ENCODE results near the gene DRAM1.
"Not testable (repeated sequence)": the region's sequence is repeated elsewhere in the genome, so short reads cannot be mapped to it uniquely, and the experiment has no call there.

DRAM1 gene

GRCh38 chr12:101902641-101903040, 25.3 kb downstream of the DRAM1 start:
- H3K27ac ChIP-seq (ENCODE audit: insufficient read depth, low read length, poor library complexity, severe bottlenecking), result no peak overlapping the region
- DNase-seq, result no peak

GRCh38 chr12:101906226-101906625, 28.8 kb downstream of the DRAM1 start:
- no peaks in the 10 kb centered on the region for H3K9me3 ChIP-seq (ENCODE audit: control insufficient read depth, low read length)
- H3K4me1 ChIP-seq (ENCODE audit: control insufficient read depth, insufficient read depth, low read length, poor library complexity, severe bottlenecking), result no peaks in the 10 kb centered on the region

More at GRCh38 chr12:101902641-101903040, 25.3 kb downstream of the DRAM1 start:
- no peaks in the 10 kb centered on the region for H3K27me3 ChIP-seq (replicated peaks; ENCODE audit: control insufficient read depth, insufficient read depth, low read length, poor library complexity, severe bottlenecking)
- no peaks in the 10 kb centered on the region for H3K4me1 ChIP-seq (ENCODE audit: control insufficient read depth, insufficient read depth, low read length, poor library complexity, severe bottlenecking)
- no peaks in the 10 kb centered on the region for H3K9me3 ChIP-seq (ENCODE audit: control insufficient read depth, low read length)
- H3K36me3 ChIP-seq (ENCODE audit: control insufficient read depth, insufficient read depth, low read length), result no peaks in the 10 kb centered on the region
- no peak overlapping the region for H3K4me3 ChIP-seq (ENCODE audit: insufficient read depth, low read depth, low read length, poor library complexity, severe bottlenecking)

GRCh38 chr12:101908395-101908794, 31.0 kb downstream of the DRAM1 start:
- Histone ChIP-seq H3K9me3 (ENCODE audit: control insufficient read depth, low read length) (no peaks in the 10 kb centered on the region), H3K27ac (ENCODE audit: insufficient read depth, low read length, poor library complexity, severe bottlenecking) (no peak overlapping the region), H3K36me3 (ENCODE audit: control insufficient read depth, insufficient read depth, low read length) (no peaks in the 10 kb centered on the region), H3K4me3 (ENCODE audit: insufficient read depth, low read depth, low read length, poor library complexity, severe bottlenecking) (no peak overlapping the region), H3K4me1 (ENCODE audit: control insufficient read depth, insufficient read depth, low read length, poor library complexity, severe bottlenecking) (no peaks in the 10 kb centered on the region), H3K27me3 (replicated peaks; ENCODE audit: control insufficient read depth, insufficient read depth, low read length, poor library complexity, severe bottlenecking) (no peaks in the 10 kb centered on the region)
- DNase-seq, result no peak

More at GRCh38 chr12:101906226-101906625, 28.8 kb downstream of the DRAM1 start:
- DNase-seq, result no peak
- no peak overlapping the region for H3K27ac ChIP-seq (ENCODE audit: insufficient read depth, low read length, poor library complexity, severe bottlenecking)
- no peaks in the 10 kb centered on the region for H3K27me3 ChIP-seq (replicated peaks; ENCODE audit: control insufficient read depth, insufficient read depth, low read length, poor library complexity, severe bottlenecking)
- no peak overlapping the region for H3K4me3 ChIP-seq (ENCODE audit: insufficient read depth, low read depth, low read length, poor library complexity, severe bottlenecking)
- H3K36me3 ChIP-seq (ENCODE audit: control insufficient read depth, insufficient read depth, low read length), result no peaks in the 10 kb centered on the region

DNA sequence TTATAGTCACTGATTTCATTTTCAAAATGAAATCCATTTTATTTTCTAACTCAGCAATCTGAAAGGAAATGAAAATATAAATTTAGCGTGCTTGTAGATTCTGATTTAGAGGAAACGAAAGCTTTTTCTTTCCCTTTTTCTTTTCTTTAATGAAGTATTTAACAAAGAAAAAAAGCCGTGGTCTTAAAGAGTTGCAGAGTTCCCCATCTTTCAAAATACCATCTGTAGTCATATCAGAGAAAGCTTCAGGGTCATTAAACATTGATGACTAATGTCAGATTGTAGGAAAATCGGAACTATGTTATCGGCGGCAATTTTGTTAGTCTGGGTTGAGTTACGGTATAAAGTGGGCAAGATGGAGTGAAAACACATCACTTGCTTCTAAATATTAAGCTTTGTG, 32.3 kb downstream of the DRAM1 start:
- no peaks in the 10 kb centered on the region for H3K9me3 ChIP-seq (ENCODE audit: control insufficient read depth, low read length)
- no peak for DNase-seq

DNA sequence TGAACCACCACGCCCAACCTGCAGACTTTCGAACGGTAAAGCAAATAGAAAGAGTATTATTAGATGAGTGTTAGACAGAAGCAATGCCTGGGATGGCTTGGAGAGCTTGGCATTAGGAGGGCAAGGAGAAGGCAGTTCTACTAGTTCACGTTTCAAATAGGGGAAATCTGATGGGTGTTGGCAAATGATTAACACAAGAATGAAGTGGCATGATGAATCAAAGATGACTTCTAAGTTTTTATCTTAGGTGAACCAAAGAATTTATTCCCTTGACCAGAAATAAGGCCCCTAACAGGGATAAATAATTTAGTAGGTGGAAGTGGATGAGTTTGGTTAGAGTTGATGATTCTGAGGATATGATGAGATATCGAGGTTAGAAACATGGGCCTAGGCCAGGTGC, 38.5 kb downstream of the DRAM1 start:
- Histone ChIP-seq H3K27me3 (replicated peaks; ENCODE audit: control insufficient read depth, insufficient read depth, low read length, poor library complexity, severe bottlenecking) (no peaks in the 10 kb centered on the region), H3K4me3 (ENCODE audit: insufficient read depth, low read depth, low read length, poor library complexity, severe bottlenecking) (no peak overlapping the region), H3K27ac (ENCODE audit: insufficient read depth, low read length, poor library complexity, severe bottlenecking) (no peak overlapping the region), H3K4me1 (ENCODE audit: control insufficient read depth, insufficient read depth, low read length, poor library complexity, severe bottlenecking) (no peaks in the 10 kb centered on the region), H3K9me3 (ENCODE audit: control insufficient read depth, low read length) (no peaks in the 10 kb centered on the region), H3K36me3 (ENCODE audit: control insufficient read depth, insufficient read depth, low read length) (no peaks in the 10 kb centered on the region)
- no peak for DNase-seq

More for the DNA sequence above, 32.3 kb downstream of the DRAM1 start:
- H3K4me1 ChIP-seq (ENCODE audit: control insufficient read depth, insufficient read depth, low read length, poor library complexity, severe bottlenecking), result no peaks in the 10 kb centered on the region
- H3K27ac ChIP-seq (ENCODE audit: insufficient read depth, low read length, poor library complexity, severe bottlenecking), result no peak overlapping the region
- no peaks in the 10 kb centered on the region for H3K36me3 ChIP-seq (ENCODE audit: control insufficient read depth, insufficient read depth, low read length)
- no peaks in the 10 kb centered on the region for H3K27me3 ChIP-seq (replicated peaks; ENCODE audit: control insufficient read depth, insufficient read depth, low read length, poor library complexity, severe bottlenecking)
- H3K4me3 ChIP-seq (ENCODE audit: insufficient read depth, low read depth, low read length, poor library complexity, severe bottlenecking), result no peak overlapping the region

DNA sequence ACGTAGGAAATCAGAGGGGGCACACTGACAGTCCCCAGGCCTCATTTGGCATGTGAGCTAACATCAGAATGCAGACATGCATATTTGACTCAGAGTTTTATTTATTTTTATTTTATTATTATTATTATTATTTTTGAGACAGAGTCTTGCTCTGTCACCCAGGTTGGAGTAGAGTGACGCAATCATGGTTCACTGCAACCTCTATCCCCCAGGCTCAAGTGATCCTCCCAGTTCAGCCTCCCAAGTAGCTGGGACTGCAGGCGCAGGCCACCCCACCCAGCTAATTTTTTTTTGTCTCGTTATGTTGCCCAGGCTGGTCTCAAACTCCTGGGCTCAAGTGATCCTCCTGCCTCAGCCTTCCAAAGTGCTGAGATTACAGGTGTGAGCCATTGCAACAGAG, 41.4 kb downstream of the DRAM1 start:
- not testable (repeated sequence) for H3K9me3 ChIP-seq (ENCODE audit: control insufficient read depth, low read length); DNase-seq; H3K36me3 ChIP-seq (ENCODE audit: control insufficient read depth, insufficient read depth, low read length); H3K27ac ChIP-seq (ENCODE audit: insufficient read depth, low read length, poor library complexity, severe bottlenecking); H3K27me3 ChIP-seq (replicated peaks; ENCODE audit: control insufficient read depth, insufficient read depth, low read length, poor library complexity, severe bottlenecking); H3K4me1 ChIP-seq (ENCODE audit: control insufficient read depth, insufficient read depth, low read length, poor library complexity, severe bottlenecking); H3K4me3 ChIP-seq (ENCODE audit: insufficient read depth, low read depth, low read length, poor library complexity, severe bottlenecking)

GRCh38 chr12:101919447-101919846, 42.1 kb downstream of the DRAM1 start:
- Histone ChIP-seq H3K36me3 (ENCODE audit: control insufficient read depth, insufficient read depth, low read length) (no peaks in the 10 kb centered on the region), H3K27ac (ENCODE audit: insufficient read depth, low read length, poor library complexity, severe bottlenecking) (no peak overlapping the region), H3K27me3 (replicated peaks; ENCODE audit: control insufficient read depth, insufficient read depth, low read length, poor library complexity, severe bottlenecking) (no peaks in the 10 kb centered on the region), H3K9me3 (ENCODE audit: control insufficient read depth, low read length) (no peaks in the 10 kb centered on the region), H3K4me3 (ENCODE audit: insufficient read depth, low read depth, low read length, poor library complexity, severe bottlenecking) (no peak overlapping the region), H3K4me1 (ENCODE audit: control insufficient read depth, insufficient read depth, low read length, poor library complexity, severe bottlenecking) (no peaks in the 10 kb centered on the region)
- no peak for DNase-seq

GRCh38 chr12:101920906-101921305, 43.5 kb downstream of the DRAM1 start:
- no peak overlapping the region for H3K27ac ChIP-seq (ENCODE audit: insufficient read depth, low read length, poor library complexity, severe bottlenecking)
- H3K9me3 ChIP-seq (ENCODE audit: control insufficient read depth, low read length), result no peaks in the 10 kb centered on the region
- H3K36me3 ChIP-seq (ENCODE audit: control insufficient read depth, insufficient read depth, low read length), result no peaks in the 10 kb centered on the region
- H3K4me1 ChIP-seq (ENCODE audit: control insufficient read depth, insufficient read depth, low read length, poor library complexity, severe bottlenecking), result no peaks in the 10 kb centered on the region
- no peak for DNase-seq
- H3K4me3 ChIP-seq (ENCODE audit: insufficient read depth, low read depth, low read length, poor library complexity, severe bottlenecking), result no peak overlapping the region
- H3K27me3 ChIP-seq (replicated peaks; ENCODE audit: control insufficient read depth, insufficient read depth, low read length, poor library complexity, severe bottlenecking), result no peaks in the 10 kb centered on the region

DNA sequence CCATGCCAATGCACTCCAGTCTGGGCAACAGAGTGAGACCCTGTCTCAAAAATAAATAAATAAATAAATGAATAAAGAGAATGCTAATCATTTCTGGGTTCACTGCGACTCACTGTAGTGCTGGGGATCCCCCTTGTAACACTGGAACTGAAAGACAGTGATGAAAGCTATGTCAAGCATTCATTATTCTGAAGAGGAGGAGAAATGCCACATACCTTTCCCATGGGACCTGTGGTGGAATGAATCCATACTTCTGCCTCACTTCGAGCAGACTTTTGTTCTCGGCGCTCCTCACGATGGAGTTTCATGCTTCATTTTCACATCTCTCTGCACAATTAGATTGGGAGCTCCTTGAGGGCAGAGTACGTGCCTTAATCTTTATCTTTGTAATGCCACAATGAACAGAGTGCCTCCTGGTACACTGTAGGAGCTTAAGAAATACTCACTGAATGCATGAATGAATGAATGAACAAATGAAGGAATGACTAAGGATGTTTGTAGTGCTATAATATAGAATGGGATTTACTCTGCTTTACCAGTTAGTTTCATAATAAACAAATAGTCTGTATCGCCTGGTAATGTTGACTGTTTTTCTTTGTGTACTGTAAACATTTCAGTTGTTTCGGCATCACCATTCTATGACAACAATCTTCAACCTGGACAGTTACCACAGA, 45.8 kb downstream of the DRAM1 start:
- Histone ChIP-seq H3K9me3 (ENCODE audit: control insufficient read depth, low read length) (no peaks in the 10 kb centered on the region), H3K4me3 (ENCODE audit: insufficient read depth, low read depth, low read length, poor library complexity, severe bottlenecking) (no peak overlapping the region), H3K27me3 (replicated peaks; ENCODE audit: control insufficient read depth, insufficient read depth, low read length, poor library complexity, severe bottlenecking) (no peaks in the 10 kb centered on the region), H3K4me1 (ENCODE audit: control insufficient read depth, insufficient read depth, low read length, poor library complexity, severe bottlenecking) (no peaks in the 10 kb centered on the region), H3K36me3 (ENCODE audit: control insufficient read depth, insufficient read depth, low read length) (no peaks in the 10 kb centered on the region), H3K27ac (ENCODE audit: insufficient read depth, low read length, poor library complexity, severe bottlenecking) (no peak overlapping the region)
- no peak for DNase-seq

- H3K36me3 ChIP-seq (ENCODE audit: control insufficient read depth, insufficient read depth, low read length), result no peaks in the 10 kb centered on the region
- H3K4me3 ChIP-seq (ENCODE audit: insufficient read depth, low read depth, low read length, poor library complexity, severe bottlenecking), result no peak overlapping the region
- peaks cover 2% of the 10 kb centered on the region for H3K27me3 ChIP-seq (replicated peaks; ENCODE audit: control insufficient read depth, insufficient read depth, low read length, poor library complexity, severe bottlenecking)
- no peak overlapping the region for H3K27ac ChIP-seq (ENCODE audit: insufficient read depth, low read length, poor library complexity, severe bottlenecking)
- DNase-seq, result no peak
- H3K9me3 ChIP-seq (ENCODE audit: control insufficient read depth, low read length), result no peaks in the 10 kb centered on the region
- H3K4me1 ChIP-seq (ENCODE audit: control insufficient read depth, insufficient read depth, low read length, poor library complexity, severe bottlenecking), result no peaks in the 10 kb centered on the region
Measured at GRCh38 chr12:101924618-101925017, 47.2 kb downstream of the DRAM1 start.

All from effector memory CD4-positive, alpha-beta T cell (primary cell).